GM06990 (cell line): ENCODE data around the gene STK39.

Experiments
- DNase-seq: peaks from one replicate; pipeline ENCODE4 v3.0.0-alpha.2; 2011; ENCODE audit not compliant: insufficient read length; ENCODE audit errors: extremely low read depth
- H3K27me3 ChIP-seq: replicated peaks from 2 replicates; pipeline ENCODE4 v1.6.0; 2011; ENCODE audit warnings: low read length; ENCODE audit not compliant: control insufficient read depth, insufficient read depth
- H3K36me3 ChIP-seq: 2 replicates; pipeline ENCODE4 v1.5.1; 2011; ENCODE audit warnings: low read length; ENCODE audit not compliant: control insufficient read depth, insufficient read depth
- H3K4me3 ChIP-seq: replicated peaks from 2 replicates; pipeline ENCODE4 v1.5.1; 2011; ENCODE audit warnings: low read depth, mild to moderate bottlenecking, control low read depth, low read length
- CTCF ChIP-seq: IDR thresholded peaks from 2 replicates; pipeline ENCODE4 v1.5.1; 2011; ENCODE audit warnings: low read length, control low read depth, mild to moderate bottlenecking, inconsistent platforms; ENCODE audit not compliant: insufficient read depth, poor library complexity, severe bottlenecking

The STK39 gene

GRCh38 chr2:168220965-168221819, 26.2 kb downstream of the STK39 start:
- H3K4me3 ChIP-seq = no peak overlapping the region
- no peaks in the 10 kb centered on the region; the same call in 1 of the 2 replicates for H3K27me3 ChIP-seq
- no peaks in the 10 kb centered on the region for H3K36me3 ChIP-seq
- no peak for DNase-seq
- no peak for TF ChIP-seq CTCF

GRCh38 chr2:168217920-168218319, 29.5 kb downstream of the STK39 start:
- no peak for DNase-seq
- Histone ChIP-seq H3K36me3 (no peaks in the 10 kb centered on the region), H3K27me3 (no peaks in the 10 kb centered on the region; the same call in none of the 2 replicates), H3K4me3 (no peak overlapping the region)
- no peak for TF ChIP-seq CTCF

- Histone ChIP-seq H3K36me3 (no peaks in the 10 kb centered on the region), H3K4me3 (no peak overlapping the region), H3K27me3 (no peaks in the 10 kb centered on the region; the same call in none of the 2 replicates)
- no peak for TF ChIP-seq CTCF
- DNase-seq = no peak
These were observed 30.9 kb downstream of the STK39 start for GRCh38 chr2:168216351-168217005.

- DNase-seq = no peak
- no peaks in the 10 kb centered on the region; the same call in none of the 2 replicates for H3K27me3 ChIP-seq
- H3K36me3 ChIP-seq = no peaks in the 10 kb centered on the region
- no peak for TF ChIP-seq CTCF
- H3K4me3 ChIP-seq = no peak overlapping the region
These were observed 31.6 kb downstream of the STK39 start for GRCh38 chr2:168215813-168216212.

- DNase-seq = no peak
- no peak for TF ChIP-seq CTCF
- no peaks in the 10 kb centered on the region for H3K36me3 ChIP-seq
- no peaks in the 10 kb centered on the region; the same call in 1 of the 2 replicates for H3K27me3 ChIP-seq
- no peak overlapping the region for H3K4me3 ChIP-seq
These were observed 34.5 kb downstream of the STK39 start for GRCh38 chr2:168212866-168213265.
